HG03039 (cell line): ENCODE results near the gene THRB.

ENCODE experiments used
- ATAC-seq: cut with Tn5 transposase; IDR thresholded peaks from one replicate; pipeline ENCODE4 v1.9.1; 2021; ENCODE audit warnings: mild to moderate bottlenecking, moderate library complexity; ENCODE audit not compliant: unreplicated experiment

Gene THRB

GRCh38 chr3:24316887-24317383, 177.7 kb downstream of the THRB start:
- ATAC-seq: no peak

GRCh38 chr3:24315971-24316370, 178.7 kb downstream of the THRB start:
- no peak for ATAC-seq

GRCh38 chr3:24315356-24315755, 179.3 kb downstream of the THRB start:
- ATAC-seq: no peak

- ATAC-seq: no peak
Observed at GRCh38 chr3:24311881-24312280, 182.8 kb downstream of the THRB start.

GRCh38 chr3:24310887-24311286, 183.8 kb downstream of the THRB start:
- no peak for ATAC-seq

- ATAC-seq: no peak
Observed at GRCh38 chr3:24306518-24306917, 188.1 kb downstream of the THRB start.

GRCh38 chr3:24305795-24306467, 188.7 kb downstream of the THRB start:
- no peak for ATAC-seq

- no peak for ATAC-seq
Observed at GRCh38 chr3:24303057-24303754, 191.4 kb downstream of the THRB start.

- no peak for ATAC-seq
Observed at GRCh38 chr3:24302396-24302795, 192.3 kb downstream of the THRB start.

GRCh38 chr3:24300949-24301348, 193.7 kb downstream of the THRB start:
- ATAC-seq: no peak

- ATAC-seq: no peak
Observed at GRCh38 chr3:24299806-24300626, 194.6 kb downstream of the THRB start.

GRCh38 chr3:24299246-24299805, 195.3 kb downstream of the THRB start:
- no peak for ATAC-seq

- ATAC-seq: no peak
Observed at GRCh38 chr3:24296441-24297205, 198.0 kb downstream of the THRB start.

GRCh38 chr3:24294150-24294549, 200.5 kb downstream of the THRB start:
- no peak for ATAC-seq

- no peak for ATAC-seq
Observed at GRCh38 chr3:24291646-24292045, 203.0 kb downstream of the THRB start.

- ATAC-seq: no peak
Observed at GRCh38 chr3:24290596-24290995, 204.1 kb downstream of the THRB start.

GRCh38 chr3:24288496-24289236, 206.0 kb downstream of the THRB start:
- ATAC-seq: no peak

- ATAC-seq: no peak
Observed at GRCh38 chr3:24287755-24288450, 206.7 kb downstream of the THRB start.

GRCh38 chr3:24286405-24286804, 208.2 kb downstream of the THRB start:
- no peak for ATAC-seq
